Activated CD4-positive, alpha-beta T cell treated with anti-CD3 and anti-CD28 coated beads, Interleukin-2, Interleukin-6, amounts not matched to agents 100 ng/mL and 50 ng/mL, durations not matched to agents 16 hours and 8 hours (primary cell): ENCODE data around the gene RAB3GAP2.
"Not testable (repeated sequence)": the region's sequence is repeated elsewhere in the genome, so short reads cannot be mapped to it uniquely, and the experiment has no call there.

Source experiments
- DNase-seq: peaks from one replicate; pipeline ENCODE4 v3.0.0-alpha.2; 2020

Gene RAB3GAP2

DNA sequence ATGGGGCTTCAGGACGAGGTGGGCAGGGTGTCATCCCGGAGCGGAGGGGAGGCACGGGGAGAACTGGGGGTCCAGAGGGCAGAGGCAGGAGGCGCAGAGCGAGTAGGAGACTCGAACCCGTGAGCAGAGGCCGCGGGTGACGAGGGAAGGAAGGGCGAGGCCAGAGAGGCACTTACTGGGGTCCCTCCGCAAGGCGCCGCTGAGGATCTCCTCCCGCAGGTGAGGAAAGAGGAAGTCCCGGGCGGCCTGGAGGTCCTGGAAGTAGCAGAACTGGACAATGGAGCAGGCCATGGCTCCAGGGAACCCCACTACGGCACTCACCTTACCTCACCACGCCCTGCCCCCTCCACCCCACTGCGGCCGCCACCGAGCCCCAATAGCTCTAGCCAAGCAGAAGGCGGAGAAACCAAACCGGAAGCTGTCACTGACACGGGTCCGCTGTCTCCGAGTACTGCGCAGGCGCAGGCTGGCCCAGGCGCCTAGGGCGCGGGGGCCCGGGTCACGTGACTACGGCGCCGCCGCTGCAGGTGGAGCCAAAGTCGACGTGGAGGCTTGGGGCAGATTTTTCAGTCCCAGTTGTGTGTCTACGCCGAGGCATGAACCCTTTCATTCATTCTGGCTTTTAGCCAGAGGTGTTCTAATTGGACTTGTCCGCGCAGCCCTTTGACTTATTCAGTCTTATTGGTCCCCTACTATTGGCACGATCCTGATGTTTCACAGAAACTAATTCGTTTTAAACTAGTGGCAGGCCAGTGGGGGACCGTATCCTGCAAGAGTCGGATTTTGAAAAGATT lies at the start of gene RAB3GAP2:
Gene RAB3GAP2, minus strand, starts transcription at position 407 of the 794 bp plus-strand sequence. Its CDS starts 116 bp downstream, at position 291.
- DNase-seq, result peak; percentile 98

DNA sequence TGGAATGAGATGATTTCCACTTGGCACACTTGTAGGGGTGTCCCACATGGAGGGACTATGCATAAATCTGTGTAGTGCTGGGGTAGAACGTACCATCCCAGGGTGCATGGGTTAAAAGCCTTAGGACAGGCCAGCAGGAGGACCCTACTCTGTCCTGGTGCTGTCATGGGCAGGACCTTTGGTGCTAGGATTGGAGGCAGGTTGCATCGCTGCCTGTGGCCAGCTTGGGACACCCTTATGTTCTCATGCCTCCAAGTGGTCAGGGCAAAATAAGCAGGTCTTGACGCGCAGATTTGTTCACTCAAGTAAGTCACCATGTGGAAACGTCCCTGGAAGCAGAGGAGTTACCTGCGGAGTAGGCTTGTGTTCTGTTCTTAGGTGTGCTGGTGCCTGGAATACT lies 49.5 kb upstream of the RAB3GAP2 start:
- no peak for DNase-seq

DNA sequence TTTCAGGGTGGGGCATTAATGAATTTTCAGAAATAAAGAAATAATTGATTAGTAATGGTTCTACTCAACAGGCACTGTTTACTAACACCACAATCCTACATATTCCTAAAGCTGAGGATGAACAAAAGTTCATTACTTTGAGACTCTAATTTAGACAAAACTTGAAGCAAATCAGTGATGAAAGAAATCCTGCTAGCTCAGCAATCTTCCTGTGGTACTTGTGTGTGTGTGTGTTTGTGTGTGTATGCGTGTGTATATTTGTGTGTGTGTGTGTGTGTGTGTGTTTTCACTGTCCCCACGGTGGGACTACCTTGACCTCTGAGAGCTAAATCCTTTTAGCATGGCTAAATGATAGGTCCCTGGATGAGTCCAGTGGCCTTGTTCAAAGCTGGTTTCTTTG lies 48.5 kb upstream of the RAB3GAP2 start:
- no peak for DNase-seq

DNA sequence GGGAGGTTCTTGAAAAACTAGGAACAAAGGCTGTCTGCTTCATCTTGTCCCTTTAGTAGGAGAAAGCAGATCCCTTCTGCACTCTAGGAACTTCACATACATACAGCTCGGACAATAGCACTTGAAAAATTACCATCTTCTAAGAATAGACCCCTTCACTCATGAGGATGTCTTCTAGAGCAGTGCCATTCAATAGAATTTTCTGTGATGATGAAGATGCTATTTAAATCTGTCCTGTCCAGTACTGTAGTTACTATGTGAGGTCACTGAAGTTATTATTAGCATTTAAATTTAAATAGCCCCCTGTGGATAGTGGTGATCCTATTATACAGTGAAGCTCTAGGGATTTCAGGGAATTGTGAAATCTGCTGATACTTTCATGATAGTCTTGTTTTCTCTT lies 46.4 kb upstream of the RAB3GAP2 start:
- no peak for DNase-seq

GRCh38 chr1:220317161-220317560 lies 44.9 kb upstream of the RAB3GAP2 start:
- DNase-seq, result no peak

DNA sequence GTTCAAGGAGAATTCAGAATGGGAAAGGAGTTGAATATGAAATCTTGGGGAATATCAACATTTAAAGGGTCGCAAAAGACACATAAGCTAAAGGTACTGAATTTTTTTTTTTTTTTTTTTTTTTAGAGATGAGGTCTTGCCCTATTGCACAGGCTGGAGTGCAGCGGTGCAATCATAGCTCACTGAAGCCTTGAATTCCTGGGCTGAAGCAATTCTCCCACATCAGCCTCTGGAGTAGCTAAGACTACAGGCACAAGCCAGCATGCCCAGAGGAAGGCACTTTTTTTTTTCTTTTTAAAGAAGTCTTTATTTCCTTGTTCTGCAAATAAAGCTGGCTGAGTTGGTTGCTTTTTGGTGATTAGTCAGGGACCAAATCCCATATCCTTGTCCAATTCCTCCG lies 44.1 kb upstream of the RAB3GAP2 start:
- no peak for DNase-seq

DNA sequence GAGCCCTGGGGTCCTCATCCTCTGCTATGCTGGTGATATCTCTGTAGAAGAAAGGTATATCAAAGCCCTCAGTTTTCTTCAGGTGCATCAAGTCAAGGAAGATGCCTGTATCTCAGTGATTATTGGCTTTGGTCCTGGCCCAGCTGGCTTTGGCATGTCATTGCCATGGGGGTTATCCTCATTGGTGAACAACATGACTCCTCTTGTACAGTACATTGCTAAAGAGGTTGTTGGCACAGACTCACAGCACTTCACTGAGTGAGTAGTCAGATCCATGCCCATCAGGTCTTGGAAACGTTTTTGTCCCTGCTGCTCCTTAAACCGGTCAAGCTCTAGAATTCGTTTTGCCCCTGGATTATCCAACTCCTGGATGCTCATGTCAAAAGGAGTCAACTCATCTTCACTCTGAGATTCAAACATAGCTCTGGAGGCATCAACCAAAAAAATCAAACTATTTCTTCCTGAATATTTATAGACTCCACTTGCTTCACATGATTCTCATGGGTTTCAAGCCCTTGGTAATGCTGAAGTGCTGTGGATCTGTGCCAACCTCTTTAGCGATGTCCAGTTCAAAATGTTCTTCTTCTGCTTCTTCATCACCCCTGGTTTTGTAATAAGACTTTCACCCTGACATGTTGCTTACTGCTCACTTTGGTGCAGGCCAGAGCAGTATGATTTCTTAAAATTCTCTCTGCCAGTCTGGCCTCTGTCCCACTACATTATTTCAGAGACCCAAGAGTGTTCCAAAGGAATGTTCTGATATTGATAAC lies 43.0 kb upstream of the RAB3GAP2 start:
- no peak for DNase-seq

DNA sequence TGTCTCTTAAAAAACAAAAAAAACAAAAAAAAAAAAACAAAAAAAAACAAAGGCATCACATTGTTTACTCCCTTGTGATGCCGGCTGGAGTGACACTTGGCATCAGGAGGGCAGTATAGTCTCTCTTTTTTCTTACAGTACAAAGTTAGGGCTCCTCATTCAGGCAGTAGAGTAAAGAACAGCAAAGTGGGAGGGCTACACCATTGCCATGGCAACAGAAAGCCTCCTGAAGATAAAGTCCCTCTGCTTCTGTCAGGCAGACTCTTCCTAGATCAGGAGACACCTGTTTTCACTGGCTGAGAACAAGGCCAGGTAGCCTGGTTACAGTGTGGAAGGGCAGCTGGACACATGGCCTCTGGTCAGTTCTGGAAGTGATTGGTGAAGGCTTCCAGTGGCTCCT lies 41.3 kb upstream of the RAB3GAP2 start:
- DNase-seq, result no peak

- not testable (repeated sequence) for DNase-seq
These were observed 37.9 kb upstream of the RAB3GAP2 start for GRCh38 chr1:220310147-220310546.

- no peak for DNase-seq
These were observed 35.4 kb upstream of the RAB3GAP2 start for GRCh38 chr1:220307607-220308006.

- no peak for DNase-seq
These were observed 34.1 kb upstream of the RAB3GAP2 start for GRCh38 chr1:220306339-220306738.

DNA sequence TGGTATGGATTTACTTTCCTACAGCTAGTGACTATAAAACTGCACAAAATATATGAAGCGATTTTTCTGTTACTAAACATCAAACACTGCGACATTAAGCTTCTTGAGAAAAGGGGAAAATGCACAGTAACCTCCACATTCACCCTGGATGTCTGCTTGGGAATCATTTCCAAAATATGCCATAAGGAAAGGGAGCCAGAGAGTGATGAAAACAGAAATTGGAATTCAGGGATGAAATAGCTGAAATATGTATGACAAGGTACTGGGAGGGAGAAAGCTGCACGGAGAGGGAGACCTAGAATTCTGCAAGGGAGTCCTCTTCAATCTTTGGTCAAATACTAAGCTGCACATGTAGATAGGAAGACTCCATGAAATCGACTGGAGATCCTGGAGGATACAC lies 31.6 kb upstream of the RAB3GAP2 start:
- no peak for DNase-seq

DNA sequence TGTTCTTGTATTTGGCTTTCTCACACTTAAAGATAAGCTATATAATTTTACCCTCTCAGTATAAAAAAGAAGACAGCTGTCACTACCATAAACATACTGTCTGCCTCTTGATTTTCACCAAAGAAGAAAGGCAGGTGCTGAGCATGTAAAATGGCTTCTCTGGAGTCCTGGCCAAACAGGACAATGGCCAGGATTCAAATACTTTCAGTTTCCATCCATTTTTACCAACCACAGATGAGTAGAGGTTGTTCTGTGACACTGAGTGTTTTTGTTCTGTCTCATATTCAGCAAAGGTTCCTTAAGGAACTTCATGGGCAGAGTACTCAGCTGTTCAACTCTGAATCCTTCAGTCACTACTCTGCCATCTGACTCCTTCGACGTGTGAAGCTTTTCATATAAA lies 29.4 kb upstream of the RAB3GAP2 start:
- DNase-seq, result no peak

DNA sequence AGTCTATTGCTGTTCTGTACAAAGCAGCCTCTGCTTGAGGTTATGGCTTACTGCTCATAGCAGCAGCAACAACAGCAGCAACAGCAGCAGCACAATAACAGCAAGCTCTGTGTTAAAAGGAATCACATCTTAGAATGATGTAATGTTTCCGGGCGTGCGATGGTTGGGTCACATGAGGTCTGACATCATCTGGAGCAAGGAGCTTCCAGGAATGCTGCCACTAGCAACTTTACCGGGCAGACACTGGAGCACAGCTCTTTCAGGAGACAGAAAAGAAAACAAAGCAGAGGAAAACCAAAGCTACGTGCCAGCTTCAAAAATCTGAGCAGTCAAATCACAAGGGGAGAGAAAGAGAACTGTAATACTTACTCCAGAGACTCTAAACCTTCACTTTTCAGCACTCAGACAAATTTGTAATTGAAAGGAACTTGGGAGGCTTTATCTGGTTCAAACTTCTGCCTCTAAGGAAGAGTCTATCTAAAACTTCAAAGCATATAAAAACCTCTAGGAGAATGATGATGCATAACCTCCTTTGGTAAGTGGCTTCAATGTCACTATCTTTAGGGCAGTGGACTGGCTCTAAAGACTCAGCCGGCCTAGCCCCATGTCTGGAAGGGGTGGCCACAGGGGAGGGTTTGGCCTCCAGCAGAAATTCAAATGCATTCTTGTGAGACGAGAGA lies 28.3 kb upstream of the RAB3GAP2 start:
- DNase-seq, result peak; percentile 16

DNA sequence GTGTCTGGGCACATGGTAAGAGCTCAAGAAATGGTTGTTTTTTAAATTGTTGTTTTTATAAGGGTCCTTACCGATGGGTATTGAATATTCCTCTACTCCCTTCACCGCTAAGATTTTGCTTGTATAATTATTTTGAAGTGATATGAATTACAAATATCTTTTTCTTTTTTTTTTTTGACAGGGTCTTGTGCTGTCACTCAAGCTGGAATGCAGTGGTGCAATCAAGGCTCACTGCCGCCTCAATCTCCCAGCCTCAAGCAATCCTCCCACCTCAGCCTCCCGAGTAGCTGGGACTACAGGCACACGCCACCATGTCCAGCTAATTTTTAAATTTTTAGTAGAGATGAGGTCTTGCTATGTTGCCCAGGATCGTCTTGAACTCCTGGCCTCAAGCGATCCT lies 27.1 kb upstream of the RAB3GAP2 start:
- DNase-seq, result no peak

- no peak for DNase-seq
These were observed 26.4 kb upstream of the RAB3GAP2 start for GRCh38 chr1:220298470-220299205.

GRCh38 chr1:220296981-220297380 lies 24.7 kb upstream of the RAB3GAP2 start:
- DNase-seq, result no peak

DNA sequence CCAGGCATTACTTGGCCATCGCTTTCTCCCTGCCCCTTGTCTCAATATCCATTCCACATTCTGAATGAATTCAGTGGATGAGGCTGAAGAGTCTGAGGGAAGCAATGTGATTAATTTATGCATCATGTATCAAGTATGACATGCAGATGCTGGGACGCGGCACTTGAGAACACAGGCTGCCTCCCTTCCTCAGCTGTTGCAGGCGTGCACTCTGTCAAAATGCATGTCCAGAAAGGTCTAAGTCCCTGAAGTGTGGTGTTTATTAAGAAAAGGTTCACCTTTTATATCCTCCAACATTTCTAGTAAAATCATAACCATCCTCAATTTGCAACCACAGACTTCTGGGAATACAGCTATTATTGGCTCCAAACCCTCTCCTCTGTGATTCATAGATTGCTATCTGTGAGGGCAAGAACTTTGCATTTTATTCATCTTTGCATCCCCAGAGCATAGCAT lies 22.6 kb upstream of the RAB3GAP2 start:
- no peak for DNase-seq

- no peak for DNase-seq
These were observed 19.3 kb upstream of the RAB3GAP2 start for GRCh38 chr1:220291580-220291979.

DNA sequence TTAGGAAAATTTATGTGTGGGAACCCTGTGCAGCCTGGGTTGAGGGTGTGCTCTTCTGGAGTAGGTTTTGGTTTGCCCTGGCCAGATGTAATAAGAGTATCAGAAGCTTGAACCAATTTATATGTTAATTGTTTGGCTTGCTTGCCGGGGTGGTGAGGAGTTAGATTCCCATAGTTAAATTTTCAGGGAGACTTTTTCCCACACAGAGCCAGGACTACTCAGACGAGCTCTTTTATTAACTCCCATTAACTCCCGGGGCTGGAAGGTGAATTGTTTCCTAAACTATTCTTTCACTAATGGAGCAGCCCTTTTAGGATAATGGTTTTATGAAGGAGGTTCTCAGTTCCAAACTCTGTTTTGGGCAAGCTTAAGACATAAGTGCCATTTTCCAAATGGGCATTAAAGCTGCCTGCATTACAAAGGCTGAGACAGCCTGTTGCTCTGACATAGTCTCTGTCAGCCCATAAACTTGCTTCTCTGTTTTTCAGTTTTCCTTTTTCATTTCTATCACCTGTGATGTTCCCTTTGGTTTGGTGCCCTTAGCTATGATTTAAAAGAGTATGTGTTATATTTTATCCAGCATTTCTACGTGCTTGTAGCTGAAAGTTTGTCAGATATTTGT lies 18.0 kb upstream of the RAB3GAP2 start:
- no peak for DNase-seq

- DNase-seq, result no peak
These were observed 14.9 kb upstream of the RAB3GAP2 start for GRCh38 chr1:220287129-220287528.

DNA sequence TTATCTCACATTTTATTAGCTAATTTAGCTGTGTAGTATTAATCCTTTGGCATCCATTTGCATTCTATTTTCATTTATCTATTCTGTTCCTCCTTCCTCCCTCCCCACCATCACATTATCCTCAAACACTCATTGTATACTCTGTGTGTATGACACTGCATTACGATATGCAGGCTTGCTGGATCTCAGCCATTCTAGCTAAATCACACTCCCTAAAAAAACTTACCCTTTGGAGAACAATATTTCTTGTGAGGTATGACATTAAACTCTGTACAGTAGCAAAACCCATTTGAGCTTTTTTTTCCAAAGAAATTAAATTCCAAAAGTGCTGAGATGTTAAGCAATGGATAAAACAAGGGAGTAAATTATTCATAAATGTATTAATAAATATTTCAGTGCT lies 11.4 kb upstream of the RAB3GAP2 start:
- no peak for DNase-seq
